Mucosa of rectum (tissue), 2 donors: ENCODE results near the gene MIP.
"Not testable (repeated sequence)": the region's sequence is repeated elsewhere in the genome, so short reads cannot be mapped to it uniquely, and the experiment has no call there.

Source experiments
- H3K27ac ChIP-seq, 2 donors: one replicate each; pipeline ENCODE4 v1.7.0; 2013; ENCODE audit warnings: inconsistent platforms in 2 of 2, low read depth in 2 of 2, low read length in 2 of 2
- H3K27me3 ChIP-seq, 2 donors: one replicate each; pipeline ENCODE4 v1.7.0; 2013; ENCODE audit warnings: low read length in 2 of 2; ENCODE audit not compliant: control insufficient read depth in 2 of 2, insufficient read depth in 2 of 2
- H3K36me3 ChIP-seq, 2 donors: one replicate each; pipeline ENCODE4 v1.7.0; 2013; ENCODE audit warnings: low read length in 2 of 2; ENCODE audit not compliant: control insufficient read depth in 2 of 2, insufficient read depth in 2 of 2
- H3K4me1 ChIP-seq, 2 donors: one replicate each; pipeline ENCODE4 v1.7.0; 2013; ENCODE audit warnings: low read length in 2 of 2, mild to moderate bottlenecking in 1 of 2; ENCODE audit not compliant: control insufficient read depth in 2 of 2, insufficient read depth in 2 of 2
- H3K4me3 ChIP-seq, 2 donors: one replicate each; pipeline ENCODE4 v1.7.0; 2013; ENCODE audit warnings: low read length in 2 of 2
- H3K9ac ChIP-seq, 2 donors: one replicate each; pipeline ENCODE4 v1.7.0; 2013; ENCODE audit warnings: low read length in 2 of 2, low read depth in 1 of 2, mild to moderate bottlenecking in 1 of 2
- H3K9me3 ChIP-seq, 2 donors: one replicate each; pipeline ENCODE4 v1.7.0; 2013; ENCODE audit warnings: low read length in 2 of 2; ENCODE audit not compliant: control insufficient read depth in 2 of 2
- donor health status: healthy.
- donor health status: Normal muscosa, but diverticular disease.

The MIP gene

DNA sequence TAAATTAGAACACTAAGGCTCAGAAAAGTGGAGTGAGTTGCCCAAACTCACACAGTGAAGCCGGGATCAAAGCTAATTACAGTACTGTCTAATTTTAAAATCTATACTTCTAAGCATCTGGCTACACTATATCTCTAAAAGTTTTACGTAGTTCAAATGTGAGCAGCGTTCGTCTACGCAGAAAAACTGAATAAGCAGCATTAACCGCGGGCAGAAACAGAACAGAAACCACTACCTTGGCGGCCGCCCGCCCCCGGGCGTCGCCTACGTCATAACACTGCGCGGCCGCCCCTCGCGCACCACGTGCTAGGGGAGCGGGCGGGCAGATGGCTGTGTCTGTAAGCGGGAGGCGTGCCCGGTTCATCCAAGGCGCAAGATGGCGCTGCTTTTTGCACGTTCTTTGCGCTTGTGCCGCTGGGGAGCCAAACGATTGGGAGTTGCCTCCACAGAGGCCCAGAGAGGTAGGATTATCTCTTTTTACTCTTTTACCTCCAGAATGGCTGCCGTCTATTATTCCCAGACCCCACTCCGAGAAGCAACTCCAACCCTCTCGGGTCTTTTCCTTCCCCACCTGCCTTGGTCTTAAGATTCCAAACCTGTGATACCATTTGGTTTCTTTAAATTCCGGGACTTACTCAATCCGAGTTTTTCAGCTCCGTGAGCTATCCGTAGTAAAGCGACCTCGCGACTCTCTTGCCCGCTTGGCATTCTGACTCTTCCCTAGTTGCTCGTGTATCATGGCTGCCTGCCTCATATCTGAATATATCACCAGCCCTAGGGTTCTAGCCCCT is 14.0 kb upstream of the MIP start, which contains the start of gene SPRYD4:
Gene SPRYD4, plus strand, starts transcription at position 363 of the 791 bp plus-strand sequence. Its CDS starts 14 bp downstream, at position 377.
- H3K9ac ChIP-seq = peak within 1 kb of the TSS; percentile 84 to 98

DNA sequence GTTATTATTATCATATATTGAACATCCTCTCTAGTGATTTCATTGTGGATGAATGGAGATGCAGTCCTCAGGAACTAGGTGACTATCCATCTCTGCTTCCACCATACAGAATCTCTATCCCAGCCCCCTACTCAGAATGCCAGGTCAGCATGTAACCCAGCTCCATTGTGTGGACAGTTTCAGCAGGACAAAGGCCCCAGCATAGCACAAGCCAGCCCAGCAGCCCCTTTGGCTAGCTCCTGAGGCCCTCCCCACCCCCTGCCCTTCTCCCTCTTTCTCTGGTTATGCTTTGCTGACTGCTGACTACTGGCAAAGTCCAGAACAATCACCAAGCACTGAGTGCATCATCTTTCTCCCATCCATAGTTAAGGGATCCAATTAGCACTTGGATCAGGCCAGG is 8.1 kb upstream of the MIP start:
- no peak overlapping the region for H3K4me3 ChIP-seq
- no peak overlapping the region for H3K9ac ChIP-seq
- H3K27me3 ChIP-seq = no peaks in the 10 kb centered on the region
- H3K4me1 ChIP-seq = peaks cover 0 to 2% of the 10 kb centered on the region in 2 donors
- H3K36me3 ChIP-seq = no peaks in the 10 kb centered on the region
- no peaks in the 10 kb centered on the region for H3K9me3 ChIP-seq
- no peak overlapping the region for H3K27ac ChIP-seq

More for the DNA sequence above, 14.0 kb upstream of the MIP start, which contains the start of gene SPRYD4:
- Histone ChIP-seq H3K4me3 (peak within 1 kb of the TSS; percentile 93 to 100), H3K36me3 (peaks cover 0 to 3% of the 10 kb centered on the region in 2 donors), H3K4me1 (peaks cover 8 to 16% of the 10 kb centered on the region in 2 donors), H3K27me3 (no peaks in the 10 kb centered on the region), H3K9me3 (no peaks in the 10 kb centered on the region), H3K27ac (peak within 1 kb of the TSS; percentile 80 to 90)

DNA sequence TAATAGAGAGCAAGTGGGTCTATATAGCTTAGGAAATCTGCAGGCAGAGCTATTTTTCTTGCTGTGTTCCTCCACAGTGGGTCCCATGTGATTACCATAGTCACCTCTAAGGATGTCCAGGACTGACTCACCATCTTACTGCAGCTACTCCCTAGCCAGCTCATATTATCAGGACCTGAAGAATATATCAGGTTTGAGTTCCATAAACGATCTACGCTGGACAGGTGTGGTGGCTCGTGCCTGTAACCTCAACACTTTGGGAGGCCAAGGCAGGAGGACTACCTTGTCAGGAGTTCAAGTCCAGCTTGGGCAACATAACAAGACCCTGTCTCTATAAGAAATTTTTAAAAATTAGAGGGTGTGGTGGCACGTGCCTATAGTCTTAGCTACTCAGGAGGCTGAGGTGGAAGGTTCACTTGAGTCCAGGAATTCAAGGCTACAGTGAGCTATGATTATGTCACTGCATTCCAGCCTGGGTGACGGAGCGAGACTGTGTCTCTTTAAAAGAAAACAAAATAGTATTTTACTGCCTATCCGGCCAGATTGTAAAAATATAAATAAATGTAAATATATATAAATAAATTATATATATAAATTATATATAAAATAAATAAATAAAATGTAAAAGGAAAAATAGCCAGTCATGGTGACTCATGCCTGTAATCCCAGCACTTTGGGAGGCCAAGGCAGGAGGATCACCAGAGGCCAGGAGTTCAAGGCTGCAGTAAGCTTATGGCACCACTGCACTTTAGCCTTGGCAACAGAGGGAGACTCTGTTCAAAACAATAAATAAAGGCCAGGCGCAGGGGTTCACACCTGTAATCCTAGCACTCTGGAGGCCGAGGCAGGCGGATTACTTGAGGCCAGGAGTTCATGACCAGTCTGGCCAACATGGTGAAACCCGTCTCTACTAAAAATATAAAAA is 7.0 kb upstream of the MIP start:
- peaks cover 0 to 2% of the 10 kb centered on the region in 2 donors for H3K4me1 ChIP-seq
- H3K9ac ChIP-seq = no peak overlapping the region
- no peaks in the 10 kb centered on the region for H3K27me3 ChIP-seq
- no peak overlapping the region for H3K4me3 ChIP-seq
- H3K9me3 ChIP-seq = no peaks in the 10 kb centered on the region
- H3K27ac ChIP-seq = no peak overlapping the region
- no peaks in the 10 kb centered on the region for H3K36me3 ChIP-seq

DNA sequence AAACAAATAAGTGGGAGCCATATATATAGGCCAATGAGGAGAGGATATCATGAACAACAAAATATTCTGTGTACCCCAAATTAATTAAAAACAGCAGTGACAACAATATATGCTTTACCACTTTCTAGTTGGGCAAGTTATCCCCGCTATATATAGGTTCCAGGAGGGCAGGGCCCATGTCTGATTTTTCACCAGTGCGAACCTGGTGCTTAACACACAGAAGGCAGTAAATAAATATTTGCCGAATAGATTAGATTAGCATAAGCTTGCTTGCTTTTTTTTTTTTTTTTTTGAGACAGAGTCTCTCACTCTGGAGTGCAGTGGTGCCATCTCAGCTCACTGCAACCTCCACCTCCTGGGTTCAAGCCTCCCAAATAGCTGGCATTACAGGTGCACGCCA is 3.4 kb upstream of the MIP start:
- Histone ChIP-seq H3K27ac (no peak overlapping the region), H3K27me3 (no peaks in the 10 kb centered on the region)

DNA sequence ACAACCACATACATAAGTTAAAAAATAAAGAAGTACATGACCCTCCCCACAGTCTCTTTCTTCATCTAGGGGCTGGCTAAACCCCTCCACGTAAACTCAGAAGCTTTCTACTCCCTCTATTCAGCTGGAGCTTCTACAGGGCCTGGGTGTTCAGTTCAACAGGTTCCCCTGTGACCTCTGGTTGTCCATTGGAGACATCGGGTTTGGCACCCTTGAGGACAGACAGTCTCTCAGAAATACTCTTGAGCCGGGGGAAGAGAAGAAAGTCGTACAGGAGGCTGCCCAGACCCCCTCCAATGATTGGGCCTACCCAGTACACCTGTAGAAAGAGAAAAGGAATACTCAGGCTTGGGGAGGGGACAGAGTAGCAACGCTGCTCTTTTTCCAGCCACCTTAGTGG is 3.3 kb downstream of the MIP start:
- Histone ChIP-seq H3K27ac (no peak overlapping the region), H3K27me3 (no peaks in the 10 kb centered on the region), H3K36me3 (no peaks in the 10 kb centered on the region), H3K9me3 (no peaks in the 10 kb centered on the region), H3K4me3 (no peak overlapping the region), H3K4me1 (peaks cover 5 to 8% of the 10 kb centered on the region in 2 donors), H3K9ac (no peak overlapping the region)

More for the DNA sequence above, 3.4 kb upstream of the MIP start:
- no peaks in the 10 kb centered on the region for H3K36me3 ChIP-seq
- no peaks in the 10 kb centered on the region for H3K9me3 ChIP-seq
- no peak overlapping the region for H3K9ac ChIP-seq
- H3K4me1 ChIP-seq = no peaks in the 10 kb centered on the region
- no peak overlapping the region for H3K4me3 ChIP-seq

DNA sequence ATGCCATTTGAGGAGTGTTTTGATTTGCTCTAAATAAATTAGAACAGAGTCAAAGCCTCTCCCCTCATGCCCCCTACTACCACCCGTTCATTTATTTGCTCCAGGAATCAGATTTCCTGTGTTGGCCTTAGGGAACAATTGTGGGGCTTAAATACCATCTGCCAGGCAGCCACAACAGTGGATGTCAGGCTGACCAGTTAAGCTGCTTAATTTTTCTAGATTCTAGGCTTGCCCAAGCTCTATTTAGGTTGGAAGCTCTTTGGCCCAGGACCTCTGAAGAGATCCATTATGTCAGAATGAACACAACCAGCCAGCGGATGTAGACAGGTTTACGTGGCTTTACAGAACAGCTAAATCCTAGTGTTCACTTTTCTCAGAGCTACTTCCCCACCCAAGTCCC is 4.2 kb downstream of the MIP start:
- Histone ChIP-seq H3K36me3 (no peaks in the 10 kb centered on the region), H3K27ac (no peak overlapping the region), H3K9me3 (no peaks in the 10 kb centered on the region), H3K27me3 (no peaks in the 10 kb centered on the region), H3K4me1 (peaks cover 5 to 8% of the 10 kb centered on the region in 2 donors), H3K4me3 (no peak overlapping the region), H3K9ac (no peak overlapping the region)

DNA sequence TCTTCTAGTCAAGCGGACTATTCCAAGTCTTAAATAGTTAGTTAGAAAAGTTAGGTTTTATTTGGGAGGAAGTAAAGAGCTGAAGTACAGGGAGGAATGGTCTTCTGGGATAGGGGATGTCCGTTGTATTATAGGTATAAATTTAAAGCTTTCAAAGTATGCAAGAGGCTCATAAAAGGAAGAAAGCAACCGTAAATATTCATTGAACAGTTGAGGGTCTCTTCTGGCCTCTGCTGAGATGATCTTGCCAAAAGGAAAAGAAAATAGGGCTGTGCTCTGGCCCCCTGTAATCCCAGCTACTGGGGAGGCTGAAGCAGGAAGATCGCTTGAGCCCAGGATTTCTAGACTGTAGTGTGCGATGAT is 4.9 kb downstream of the MIP start:
- peak overlapping the region; percentile 76 to 85 for H3K9ac ChIP-seq
- H3K9me3 ChIP-seq = no peaks in the 10 kb centered on the region
- H3K4me1 ChIP-seq = peaks cover 5 to 8% of the 10 kb centered on the region in 2 donors
- H3K27ac ChIP-seq = peak overlapping the region; percentile 84 to 85
- H3K36me3 ChIP-seq = no peaks in the 10 kb centered on the region
- H3K4me3 ChIP-seq = peak overlapping the region; percentile 82 to 92
- no peaks in the 10 kb centered on the region for H3K27me3 ChIP-seq

DNA sequence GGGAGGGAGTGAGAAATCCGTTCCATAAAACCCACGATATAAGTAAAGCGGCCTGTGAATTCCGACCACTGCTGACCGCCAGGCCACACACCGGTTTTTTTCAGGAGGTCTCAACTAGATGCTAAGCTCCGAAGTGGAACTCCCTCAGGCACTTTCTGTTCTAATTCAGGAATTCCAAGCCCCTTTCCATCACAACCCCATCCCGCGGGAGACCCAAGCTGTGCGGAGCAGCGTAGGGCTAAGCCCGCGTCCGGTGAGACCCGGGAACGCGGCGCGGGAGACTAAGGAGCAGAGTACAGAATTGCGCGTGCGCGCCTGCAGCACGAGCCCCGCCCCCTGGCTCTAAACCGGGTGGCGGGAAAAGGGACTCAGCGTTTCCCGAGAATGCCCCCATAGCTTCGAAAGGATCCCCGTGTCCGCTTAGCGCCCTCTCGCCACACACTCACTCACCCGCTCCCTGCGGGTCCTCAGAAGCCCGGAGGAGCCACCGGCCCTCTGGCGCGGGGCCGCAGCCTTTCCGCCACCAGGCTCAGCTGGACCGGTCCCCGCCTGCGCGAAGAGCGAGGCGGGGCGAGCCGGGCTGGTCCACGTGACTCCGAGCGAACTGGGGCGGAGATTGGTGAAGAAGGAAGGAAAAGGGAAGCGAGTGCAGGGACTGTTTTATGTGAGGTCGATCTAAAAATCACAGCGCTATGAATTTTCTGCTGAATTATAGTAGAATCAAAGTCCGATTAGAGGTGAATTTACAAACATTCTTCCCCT is 5.4 kb downstream of the MIP start, which contains the start of gene TIMELESS:
Gene TIMELESS, minus strand, starts transcription at position 567 of the 762 bp plus-strand sequence. CDS start 15,256 bp downstream, outside the sequence.
- peaks cover 5 to 8% of the 10 kb centered on the region in 2 donors for H3K4me1 ChIP-seq
- no peaks in the 10 kb centered on the region for H3K36me3 ChIP-seq
- H3K27ac ChIP-seq = peak within 1 kb of the TSS; percentile 84 to 85
- H3K27me3 ChIP-seq = no peaks in the 10 kb centered on the region
- H3K9me3 ChIP-seq = no peaks in the 10 kb centered on the region
- H3K4me3 ChIP-seq = peak within 1 kb of the TSS; percentile 82 to 92
- peak within 1 kb of the TSS; percentile 76 to 85 for H3K9ac ChIP-seq

DNA sequence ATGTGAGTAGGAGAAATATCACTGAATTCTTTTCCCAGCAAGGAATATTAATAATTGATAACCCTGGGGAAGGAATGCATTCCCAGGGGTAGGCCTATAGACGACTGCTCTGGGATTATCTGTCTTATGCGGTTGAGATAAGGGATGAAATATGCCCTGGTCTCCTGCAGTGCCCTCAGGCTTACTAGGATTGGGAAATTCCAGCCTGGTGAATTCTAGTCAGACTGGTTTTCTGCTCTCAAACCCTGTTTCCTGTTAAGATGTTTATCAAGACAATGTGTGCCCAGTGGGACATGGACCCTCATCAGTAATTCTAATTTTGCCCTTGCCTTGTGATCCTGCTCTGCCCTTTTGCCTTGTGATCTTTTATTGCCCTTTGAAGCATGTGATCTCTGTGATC is 11.2 kb downstream of the MIP start:
- H3K27me3 ChIP-seq, H3K9ac ChIP-seq, H3K9me3 ChIP-seq, H3K36me3 ChIP-seq, H3K4me1 ChIP-seq, H3K27ac ChIP-seq, H3K4me3 ChIP-seq: not testable (repeated sequence)
